ENCODE data around the gene GPER1. TPM values are rescaled to one million over a fixed set of nuclear protein-coding genes. Genes with fewer than 3 reads are reported as not detected.

Gene GPER1
- total and polyA plus RNA-seq, 2 donors (not counting 3 experiments of a cell fraction or from before 2014, with no cell fraction given) = 0.77 to 2.3 TPM

DNA sequence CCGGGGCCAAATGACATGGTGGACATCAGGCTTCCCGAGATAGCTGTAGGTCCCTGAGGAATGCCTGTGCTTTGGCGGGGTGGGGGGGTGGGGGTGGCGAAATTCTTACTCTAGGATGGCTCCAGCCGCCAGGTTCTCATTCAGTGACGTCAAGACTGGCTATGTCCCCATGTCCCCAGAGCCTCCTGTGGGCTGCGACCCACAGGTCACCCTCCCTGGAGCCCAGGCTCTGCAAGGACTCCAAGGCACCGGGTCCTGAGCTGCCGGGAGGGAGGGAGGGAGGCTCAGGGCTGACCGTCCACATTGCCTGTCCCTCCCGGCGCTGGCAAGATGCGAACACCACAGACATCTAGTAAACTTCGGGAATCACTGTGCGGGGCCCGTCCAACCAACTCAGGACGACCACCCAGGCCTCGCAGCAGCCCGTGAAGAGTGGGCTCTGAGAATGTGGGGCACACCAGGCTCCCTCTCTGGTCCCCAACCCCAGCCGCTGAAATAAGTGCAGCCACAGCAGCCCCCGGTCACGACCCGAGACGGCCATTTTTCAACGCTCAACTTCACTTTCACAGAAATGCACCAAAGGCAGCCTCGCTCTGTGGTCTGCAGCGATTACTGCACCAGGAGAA lies 31.0 kb upstream of the GPER1 start:
- ChIA-PET POLR2A (no interaction called here), CTCF (interaction anchor here (1.0 to 3.9 kb wide), 5 partner anchors 9 to 64 kb away, joined by 3 to 21 read pairs (median 10); partner anchors contain the start of gene GPR146)
- H3K4me2 ChIP-seq (ENCODE audit: insufficient read depth, low read length) = no peak overlapping the region
- H3K9me3 ChIP-seq (replicated peaks; ENCODE audit: control insufficient read depth, insufficient read depth, low read length) = no peaks in the 10 kb centered on the region
- TF ChIP-seq FOS (IDR thresholded peaks at IDR 0.05; ENCODE audit: borderline replicate concordance, insufficient read depth, low read length) (no peak), EZH2 (IDR thresholded peaks at IDR 0.05; ENCODE audit: borderline replicate concordance, low read depth, low read length, severe bottlenecking) (no peak), MAX (IDR thresholded peaks at IDR 0.05; ENCODE audit: insufficient read depth, insufficient read length) (no peak), JUN (IDR thresholded peaks at IDR 0.05; ENCODE audit: borderline replicate concordance, insufficient read depth, insufficient read length, low read depth) (no peak), POLR2A (IDR thresholded peaks at IDR 0.05; ENCODE audit: low read depth, low read length) (no peak), GATA2 (IDR thresholded peaks at IDR 0.05; ENCODE audit: insufficient read depth, insufficient read length, low read depth, low read length) (no peak), MYC (IDR thresholded peaks at IDR 0.05; ENCODE audit: low read depth, low read length) (no peak), POLR2AphosphoS5 (IDR thresholded peaks at IDR 0.05; ENCODE audit: insufficient read depth, low read depth, low read length) (no peak)
- TF ChIP-seq, protein P1, sequence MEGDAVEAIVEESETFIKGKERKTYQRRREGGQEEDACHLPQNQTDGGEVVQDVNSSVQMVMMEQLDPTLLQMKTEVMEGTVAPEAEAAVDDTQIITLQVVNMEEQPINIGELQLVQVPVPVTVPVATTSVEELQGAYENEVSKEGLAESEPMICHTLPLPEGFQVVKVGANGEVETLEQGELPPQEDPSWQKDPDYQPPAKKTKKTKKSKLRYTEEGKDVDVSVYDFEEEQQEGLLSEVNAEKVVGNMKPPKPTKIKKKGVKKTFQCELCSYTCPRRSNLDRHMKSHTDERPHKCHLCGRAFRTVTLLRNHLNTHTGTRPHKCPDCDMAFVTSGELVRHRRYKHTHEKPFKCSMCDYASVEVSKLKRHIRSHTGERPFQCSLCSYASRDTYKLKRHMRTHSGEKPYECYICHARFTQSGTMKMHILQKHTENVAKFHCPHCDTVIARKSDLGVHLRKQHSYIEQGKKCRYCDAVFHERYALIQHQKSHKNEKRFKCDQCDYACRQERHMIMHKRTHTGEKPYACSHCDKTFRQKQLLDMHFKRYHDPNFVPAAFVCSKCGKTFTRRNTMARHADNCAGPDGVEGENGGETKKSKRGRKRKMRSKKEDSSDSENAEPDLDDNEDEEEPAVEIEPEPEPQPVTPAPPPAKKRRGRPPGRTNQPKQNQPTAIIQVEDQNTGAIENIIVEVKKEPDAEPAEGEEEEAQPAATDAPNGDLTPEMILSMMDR (IDR thresholded peaks at IDR 0.05; ENCODE audit: extremely low read depth in 1 of 2, insufficient read depth in 1 of 2, low read depth in 1 of 2, low read length in 2 of 2) = no peak
- H3K27me3 ChIP-seq (ENCODE audit: control insufficient read depth in 2 of 2, insufficient read depth in 2 of 2, low read length in 2 of 2) = no peaks in the 10 kb centered on the region
- no peak overlapping the region for H3K27ac ChIP-seq (ENCODE audit: insufficient read depth, low read depth, low read length)
- DNase-seq (ENCODE audit: low read depth, low spot score) (no peak), FAIRE-seq (no peak)
- no peaks in the 10 kb centered on the region for H3K9me1 ChIP-seq (replicated peaks; ENCODE audit: control insufficient read depth, extremely low read depth, insufficient read depth, low read length)
- intact Hi-C loops (cut with micrococcal nuclease) (no loop called here), dilution Hi-C loops (cut with MboI; ENCODE audit: extremely low pct_ligation_motif_present, low sequenced_read_pairs) (no loop called here)
- no peaks in the 10 kb centered on the region for H3K79me2 ChIP-seq (ENCODE audit: control insufficient read depth, insufficient read depth, low read length)
- no peaks in the 10 kb centered on the region for H4K20me1 ChIP-seq (replicated peaks; ENCODE audit: control insufficient read depth, extremely low read depth, insufficient read depth, low read length)
- H3K4me3 ChIP-seq (replicated peaks in 1 of 3; ENCODE audit: insufficient read depth in 1 of 3, low read depth in 1 of 3, low read length in 3 of 3) = no peak overlapping the region
- H3K4me1 ChIP-seq (ENCODE audit: control insufficient read depth, extremely low read depth, insufficient read depth, low read length) = peaks cover 53% of the 10 kb centered on the region
- BruUV-seq (replicated peaks) = no TSS peak
- H3K9ac ChIP-seq (replicated peaks; ENCODE audit: extremely low read depth, insufficient read depth, low read length) = no peak overlapping the region
- H3K36me3 ChIP-seq (ENCODE audit: control insufficient read depth in 2 of 2, extremely low read depth in 1 of 2, insufficient read depth in 2 of 2, low read length in 2 of 2) = peaks cover 0 to 10% of the 10 kb centered on the region in 2 experiments
- H2AFZ ChIP-seq (ENCODE audit: low read depth, low read length) = no peak overlapping the region
